Tibial nerve (tissue), 4 donors: Measurements from ENCODE around the gene PHAF1.

Experiments
- CTCF ChIP-seq, 5 experiments: fragments of 200-600 bp in 3 of 5; fragments of 450-650 bp in 2 of 5; sonication (generic) in 3 of 5; IDR thresholded peaks; one replicate each; pipeline ENCODE4 v1.5.1; 2016 to 2019; ENCODE audit warnings: antibody characterized with exemption in 5 of 5, mild to moderate bottlenecking in 3 of 5, moderate library complexity in 2 of 5
- EP300 ChIP-seq, 2 donors: sonication (generic); formaldehyde crosslinking; IDR thresholded peaks; one replicate each; pipeline ENCODE4 v1.6.1; 2017; ENCODE audit warnings: antibody characterized with exemption in 2 of 2, mild to moderate bottlenecking in 1 of 2
- POLR2A ChIP-seq, 2 donors: fragments of 450-650 bp; IDR thresholded peaks; one replicate each; pipeline ENCODE4 v1.6.1; 2017; ENCODE audit warnings: antibody characterized with exemption in 2 of 2, mild to moderate bottlenecking in 2 of 2, moderate library complexity in 2 of 2

GRCh38 chr16:67156143-67156844, 46.6 kb downstream of the PHAF1 start:
- TF ChIP-seq EP300 (IDR thresholded peaks at IDR 0.05) (no peak), CTCF (IDR thresholded peaks at IDR 0.05) (no peak), POLR2A (IDR thresholded peaks at IDR 0.05) (no peak)
